Gastrocnemius medialis (tissue), 4 donors: ENCODE measurements around the gene CLDN7.

Experiments used
- POLR2A ChIP-seq, 2 donors: fragments of 450-650 bp; IDR thresholded peaks; one replicate each; pipeline ENCODE4 v1.6.1; 2017; ENCODE audit warnings: antibody characterized with exemption in 2 of 2, mild to moderate bottlenecking in 2 of 2, moderate library complexity in 2 of 2
- TF ChIP-seq, protein P1 (sequence below), 5 experiments: fragments of 450-650 bp in 3 of 5; fragments of 200-600 bp in 2 of 5; sonication (generic) in 2 of 5; IDR thresholded peaks in 4 of 5; conservative IDR thresholded peaks in 1 of 5; 1 replicate in 4 of 5; 2 replicates in 1 of 5; pipeline ENCODE4 v1.5.1; 2016 to 2019; ENCODE audit warnings: antibody characterized with exemption in 5 of 5, mild to moderate bottlenecking in 3 of 5, moderate library complexity in 3 of 5

DNA sequence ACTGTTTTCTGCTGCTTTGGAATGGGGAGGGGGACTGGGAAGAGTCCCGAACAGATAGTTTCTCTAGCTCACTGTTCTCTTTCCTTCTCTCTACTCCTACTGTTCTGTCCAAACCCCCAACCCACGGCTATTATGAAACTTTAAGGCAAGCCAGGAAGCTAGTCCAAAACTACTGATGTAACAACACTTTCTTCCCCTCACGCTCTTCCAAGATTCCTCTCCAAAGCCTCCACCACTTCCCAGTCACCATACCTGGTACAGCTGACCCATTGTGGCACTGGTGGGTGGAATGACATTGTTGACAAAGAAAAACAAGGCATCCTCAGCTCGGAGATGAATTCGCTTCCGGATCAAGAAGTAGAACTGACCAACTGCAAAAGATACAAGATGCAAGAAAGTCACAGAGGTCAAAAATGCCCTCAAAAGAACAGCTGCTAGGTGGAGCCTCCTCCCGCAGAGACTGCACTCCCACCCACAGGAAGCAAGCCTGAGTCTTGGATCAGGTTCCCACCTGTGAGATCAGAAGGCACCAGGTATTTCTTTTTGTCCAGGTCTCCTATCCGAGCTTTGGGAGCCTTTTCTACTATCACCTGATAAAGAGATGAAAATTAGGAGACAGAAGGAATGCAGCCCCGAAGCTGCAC lies 21.1 kb downstream of the CLDN7 start:
- TF ChIP-seq, protein P1, sequence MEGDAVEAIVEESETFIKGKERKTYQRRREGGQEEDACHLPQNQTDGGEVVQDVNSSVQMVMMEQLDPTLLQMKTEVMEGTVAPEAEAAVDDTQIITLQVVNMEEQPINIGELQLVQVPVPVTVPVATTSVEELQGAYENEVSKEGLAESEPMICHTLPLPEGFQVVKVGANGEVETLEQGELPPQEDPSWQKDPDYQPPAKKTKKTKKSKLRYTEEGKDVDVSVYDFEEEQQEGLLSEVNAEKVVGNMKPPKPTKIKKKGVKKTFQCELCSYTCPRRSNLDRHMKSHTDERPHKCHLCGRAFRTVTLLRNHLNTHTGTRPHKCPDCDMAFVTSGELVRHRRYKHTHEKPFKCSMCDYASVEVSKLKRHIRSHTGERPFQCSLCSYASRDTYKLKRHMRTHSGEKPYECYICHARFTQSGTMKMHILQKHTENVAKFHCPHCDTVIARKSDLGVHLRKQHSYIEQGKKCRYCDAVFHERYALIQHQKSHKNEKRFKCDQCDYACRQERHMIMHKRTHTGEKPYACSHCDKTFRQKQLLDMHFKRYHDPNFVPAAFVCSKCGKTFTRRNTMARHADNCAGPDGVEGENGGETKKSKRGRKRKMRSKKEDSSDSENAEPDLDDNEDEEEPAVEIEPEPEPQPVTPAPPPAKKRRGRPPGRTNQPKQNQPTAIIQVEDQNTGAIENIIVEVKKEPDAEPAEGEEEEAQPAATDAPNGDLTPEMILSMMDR (IDR thresholded peaks at IDR 0.05 in 4 of 5, conservative IDR thresholded peaks at IDR 0.05 in 1 of 5): no peak
- TF ChIP-seq POLR2A (IDR thresholded peaks at IDR 0.05): no peak
